Central memory CD4-positive, alpha-beta T cell (primary cell): ENCODE data around the gene PIBF1.
"Not testable (repeated sequence)": the region's sequence is repeated elsewhere in the genome, so short reads cannot be mapped to it uniquely, and the experiment has no call there.

Experiments used
- DNase-seq: peaks from one replicate; pipeline ENCODE4 v3.0.0; 2022

PIBF1 gene

GRCh38 chr13:73034901-73035300, 253.0 kb downstream of the PIBF1 start:
- no peak for DNase-seq

DNA sequence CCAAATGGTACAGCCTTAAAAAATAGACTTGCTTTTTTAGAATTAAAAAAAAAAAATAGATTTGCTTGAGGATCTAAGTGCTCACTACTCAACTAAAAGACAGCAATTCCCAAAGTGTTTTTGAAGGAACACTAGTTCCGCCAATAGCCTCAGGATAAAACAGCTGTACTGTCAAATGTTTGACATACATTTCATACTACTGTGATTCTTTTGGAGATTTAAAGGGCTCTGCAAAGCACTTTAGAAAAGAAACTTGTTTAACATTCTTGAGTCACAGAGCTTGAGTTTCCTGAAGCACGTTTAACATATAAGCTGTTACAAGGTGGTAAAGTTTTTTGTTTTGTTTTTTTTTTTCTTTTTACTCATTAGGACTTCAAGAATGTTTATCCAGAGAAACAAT, 253.7 kb downstream of the PIBF1 start:
- no peak for DNase-seq

DNA sequence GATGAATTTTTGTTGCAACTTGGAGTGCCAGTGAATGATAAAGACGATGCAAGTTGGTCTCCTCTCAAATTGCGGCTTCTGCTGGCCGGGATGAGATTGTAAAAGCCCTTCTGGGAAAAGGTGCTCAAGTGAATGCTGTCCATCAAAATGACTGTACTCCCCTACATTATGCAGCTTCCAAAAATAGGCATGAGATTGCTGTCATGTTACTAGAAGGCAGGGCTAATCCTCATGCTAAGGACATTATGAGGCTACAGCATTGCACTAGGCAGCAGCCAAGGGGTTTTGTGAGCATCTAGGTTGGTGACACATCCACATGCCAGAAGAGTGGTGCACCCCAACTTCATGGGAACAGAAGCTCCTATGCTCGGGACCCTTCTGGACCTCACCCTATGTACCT, 254.6 kb downstream of the PIBF1 start:
- DNase-seq, result no peak

DNA sequence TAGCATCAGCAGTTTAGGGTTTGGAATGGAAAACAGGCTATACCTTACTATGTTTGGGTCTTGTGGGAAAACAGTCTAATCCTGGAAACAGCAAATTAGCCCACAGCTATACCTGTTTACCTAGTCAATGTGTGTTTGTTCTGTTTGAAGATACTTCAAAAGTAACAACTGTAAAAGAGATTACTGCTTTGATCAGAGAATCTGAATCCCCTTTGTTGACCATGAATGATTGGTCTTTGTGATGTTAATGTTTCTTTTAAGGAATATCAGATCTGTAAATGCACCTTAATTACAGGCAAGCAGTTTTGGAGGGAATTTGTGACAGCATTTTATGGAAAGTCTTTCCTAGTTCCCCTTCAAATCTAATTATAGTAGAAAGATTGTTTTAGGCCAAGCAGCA, 256.1 kb downstream of the PIBF1 start:
- DNase-seq, result no peak

DNA sequence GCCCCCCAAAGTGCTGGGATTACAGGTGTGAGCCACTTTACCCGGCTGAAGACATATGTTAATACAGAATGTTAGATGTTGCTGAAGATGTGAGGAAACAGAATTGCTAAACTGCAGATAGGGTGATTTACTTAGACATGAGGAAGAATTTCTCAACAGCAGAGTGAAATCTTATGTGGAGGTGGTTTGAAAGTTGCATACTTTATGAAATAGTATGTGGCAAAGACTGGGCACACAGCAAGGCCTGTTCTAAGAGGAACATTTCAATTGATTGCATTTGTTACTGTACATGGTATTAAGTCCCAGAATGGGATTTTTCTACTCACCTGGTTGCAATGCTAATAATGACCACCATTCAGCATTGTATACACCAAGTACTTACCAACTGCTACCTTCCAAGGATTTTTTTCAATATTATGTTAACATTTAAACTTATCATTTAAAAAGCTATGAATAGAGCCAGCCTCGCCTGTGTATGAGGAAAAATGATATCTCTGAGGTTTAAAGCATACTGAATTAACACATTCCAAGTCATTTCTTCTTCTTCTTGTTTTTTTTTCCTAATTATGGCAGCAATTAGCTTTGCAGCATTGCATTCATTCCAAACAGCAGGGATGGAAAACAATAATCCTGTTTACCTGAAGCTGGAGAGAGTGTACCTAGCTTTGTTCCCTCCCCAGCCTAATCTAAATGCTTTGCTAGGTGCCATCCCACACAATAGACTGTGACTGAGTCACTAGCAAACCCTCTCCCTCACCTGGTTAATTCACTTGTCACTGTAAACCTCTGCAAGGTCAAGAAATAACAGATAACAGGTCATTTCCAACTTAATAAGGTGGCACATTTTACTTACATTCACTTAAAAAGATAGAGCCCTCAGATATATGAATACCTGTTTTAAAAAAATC, 257.5 kb downstream of the PIBF1 start:
- no peak for DNase-seq

DNA sequence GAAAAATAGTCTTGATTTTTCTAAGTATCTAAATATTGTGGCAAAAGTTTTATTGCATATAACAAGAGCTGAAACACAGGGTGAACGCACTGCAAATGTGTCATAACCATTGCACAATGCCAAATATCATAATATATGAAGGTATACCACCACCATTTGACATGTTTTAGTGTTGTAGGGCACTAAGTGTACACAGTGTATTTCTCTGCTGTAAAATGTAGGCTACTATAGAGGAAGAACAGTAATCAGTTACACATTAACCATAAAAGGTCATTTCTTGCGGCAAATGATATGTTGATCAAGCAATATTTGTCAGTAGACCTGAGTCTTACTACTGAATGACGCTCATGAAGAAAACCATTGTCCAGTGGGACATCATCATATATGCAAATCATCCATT, 258.6 kb downstream of the PIBF1 start:
- no peak for DNase-seq

DNA sequence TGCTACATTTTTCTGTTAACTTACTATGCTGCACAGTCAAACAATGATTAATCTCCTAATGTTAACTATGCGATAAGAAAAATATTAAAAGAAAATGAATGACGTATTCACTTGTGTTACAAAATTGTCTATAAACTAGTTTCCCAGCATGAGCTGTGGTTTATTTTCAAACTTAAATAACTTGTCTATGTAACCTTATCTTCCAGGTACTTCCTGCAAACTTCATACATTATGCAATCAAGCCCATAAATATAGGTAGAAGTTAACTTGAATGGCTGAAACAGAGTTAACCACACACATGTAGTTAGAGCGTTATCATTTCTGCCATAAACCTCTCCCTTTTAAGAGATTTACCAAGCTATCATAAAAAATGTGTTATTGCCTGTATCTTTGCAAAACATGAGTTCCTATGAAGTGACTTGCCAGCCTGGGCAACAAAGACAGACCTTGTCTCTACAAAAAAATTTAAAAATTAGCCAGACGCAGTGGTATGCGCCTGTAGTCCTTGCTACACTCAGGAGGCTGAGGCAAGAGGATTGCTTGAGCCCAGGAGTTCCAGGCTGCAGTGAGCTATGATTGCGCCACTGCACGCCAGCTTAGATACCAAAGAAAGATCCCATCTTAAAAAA, 259.1 kb downstream of the PIBF1 start:
- no peak for DNase-seq

- no peak for DNase-seq
Observed at GRCh38 chr13:73045031-73045430, 263.1 kb downstream of the PIBF1 start.

DNA sequence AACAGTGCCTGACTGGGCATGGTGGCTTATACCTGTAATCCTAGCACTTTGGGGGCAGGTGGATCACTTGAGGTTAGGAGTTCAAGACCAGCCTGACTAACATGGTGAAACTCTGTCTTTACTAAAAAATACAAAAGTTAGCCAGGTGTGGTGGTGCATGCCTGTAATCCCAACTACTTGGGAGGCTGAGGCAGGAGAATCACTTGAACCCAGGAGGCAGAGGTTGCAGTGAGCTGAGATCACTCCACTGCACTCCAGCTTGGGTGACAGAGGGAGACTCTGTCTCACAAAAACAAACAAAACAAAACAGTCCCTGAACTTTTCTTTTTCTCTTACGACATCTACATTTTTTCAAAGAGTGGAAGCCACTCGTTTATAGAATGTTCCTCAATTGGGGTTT, 266.7 kb downstream of the PIBF1 start:
- not testable (repeated sequence) for DNase-seq

- no peak for DNase-seq
Observed at GRCh38 chr13:73054712-73055111, 272.8 kb downstream of the PIBF1 start.

DNA sequence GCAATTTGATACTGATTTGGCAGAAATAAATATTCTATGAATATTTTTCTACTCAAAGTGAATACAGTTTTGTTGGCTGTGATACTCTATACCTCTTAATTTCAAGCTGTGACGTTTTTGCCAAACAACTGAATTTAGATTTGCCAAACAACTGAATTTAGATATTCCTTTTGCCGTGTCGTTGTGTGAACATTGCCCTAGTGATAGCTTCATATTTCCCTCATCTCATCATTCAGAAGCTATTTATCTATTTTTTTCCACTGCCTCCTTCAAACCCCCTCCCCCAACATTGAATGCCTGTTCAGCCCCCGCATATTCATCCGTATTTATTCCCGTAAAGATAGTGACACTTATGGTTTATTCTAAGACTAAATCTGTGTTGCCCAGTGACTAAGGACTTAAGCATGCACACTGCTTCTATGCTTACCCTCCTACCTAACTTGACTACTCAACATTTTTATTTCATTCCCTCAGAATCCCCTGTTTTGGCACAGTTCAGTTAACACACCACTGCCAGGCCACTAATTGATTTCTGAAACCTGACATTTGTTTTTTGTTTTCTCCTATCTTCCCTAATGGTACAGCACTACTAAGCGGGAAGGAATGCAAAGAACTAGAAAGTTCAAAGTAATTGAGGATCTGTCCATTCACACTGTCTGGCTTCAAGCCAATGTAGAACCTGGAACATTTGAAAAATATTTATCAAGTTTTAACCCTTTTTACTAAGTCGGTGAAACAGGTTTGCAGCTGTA, 274.1 kb downstream of the PIBF1 start:
- DNase-seq, result no peak

DNA sequence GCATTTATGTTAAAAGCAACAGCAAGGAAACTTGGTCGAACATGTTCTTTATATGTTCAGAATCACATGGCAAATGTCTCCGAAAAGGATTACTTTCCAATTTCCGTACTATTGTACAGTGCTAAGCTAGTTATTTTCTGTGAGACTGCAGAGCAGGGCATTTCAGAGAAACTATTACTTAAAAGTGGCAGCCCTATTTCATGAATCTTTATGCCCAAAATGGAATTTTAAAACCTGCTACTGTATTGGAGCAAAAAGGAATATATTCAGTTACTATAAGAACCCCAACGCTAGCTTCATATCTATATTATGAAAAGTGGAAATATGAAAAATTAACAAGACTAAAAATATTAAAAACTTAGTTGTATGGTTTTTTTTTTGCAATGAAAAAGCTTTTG, 274.6 kb downstream of the PIBF1 start:
- DNase-seq, result no peak

DNA sequence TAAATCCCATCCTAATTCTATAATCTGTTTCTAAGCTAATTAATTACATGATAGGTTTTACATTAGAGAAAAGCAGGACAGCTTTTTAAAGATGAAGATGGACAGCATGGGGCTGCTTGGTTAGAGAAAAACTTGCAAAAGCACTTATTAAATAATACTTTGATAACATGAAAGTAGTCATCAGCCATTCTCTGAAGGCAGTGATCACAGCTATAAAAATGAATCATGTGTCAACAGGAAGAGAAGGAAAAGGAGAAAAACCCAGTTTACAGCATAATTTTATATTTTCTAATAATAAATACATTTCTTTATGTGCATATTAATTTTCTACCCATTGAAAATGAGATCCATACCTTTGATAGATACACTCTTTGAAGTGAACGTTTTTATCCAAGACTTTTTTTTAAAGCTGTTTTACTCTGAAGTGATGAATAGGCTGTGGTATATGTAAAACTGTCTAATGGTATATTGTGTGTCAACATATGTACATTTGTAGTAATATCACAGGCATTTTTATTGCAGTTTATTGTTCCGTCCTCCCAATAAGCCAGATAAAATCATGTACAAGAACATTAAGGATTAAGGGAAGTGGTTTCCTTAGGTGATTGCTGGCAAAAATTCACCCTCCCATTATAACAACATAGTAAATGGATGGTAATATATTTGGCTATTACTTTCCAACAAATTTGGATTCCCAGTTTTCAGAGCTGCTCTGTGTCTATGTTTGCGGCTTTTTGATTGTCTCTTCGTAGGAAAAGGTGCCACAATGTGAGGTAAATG, 275.5 kb downstream of the PIBF1 start:
- no peak for DNase-seq

DNA sequence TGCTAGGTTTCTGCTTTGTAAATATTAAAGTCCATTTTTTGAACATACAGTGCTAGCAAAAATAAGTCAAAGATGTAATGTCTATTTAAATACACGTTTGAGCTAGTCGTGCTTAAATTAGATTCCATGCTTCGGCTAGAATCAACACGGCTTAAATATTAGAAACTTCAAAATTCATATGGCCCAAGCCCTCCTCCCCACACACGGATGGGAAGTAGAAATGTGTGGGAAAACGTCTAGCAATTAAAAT, 276.1 kb downstream of the PIBF1 start:
- DNase-seq, result no peak

DNA sequence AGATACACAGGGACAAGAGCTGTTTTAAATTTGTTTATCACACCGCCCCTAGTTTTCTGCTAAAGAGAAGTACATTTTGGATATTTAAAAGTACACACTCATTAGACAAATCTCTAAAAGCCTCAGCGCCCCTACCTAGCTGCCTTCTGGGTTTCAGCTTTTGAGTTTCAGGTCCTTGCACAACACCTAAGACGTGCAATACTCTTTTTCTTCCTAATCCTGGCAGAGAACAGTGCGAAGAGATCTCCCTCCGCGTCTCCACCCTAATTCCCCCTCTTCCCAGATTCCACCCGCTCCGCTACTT, 276.5 kb downstream of the PIBF1 start:
- no peak for DNase-seq

DNA sequence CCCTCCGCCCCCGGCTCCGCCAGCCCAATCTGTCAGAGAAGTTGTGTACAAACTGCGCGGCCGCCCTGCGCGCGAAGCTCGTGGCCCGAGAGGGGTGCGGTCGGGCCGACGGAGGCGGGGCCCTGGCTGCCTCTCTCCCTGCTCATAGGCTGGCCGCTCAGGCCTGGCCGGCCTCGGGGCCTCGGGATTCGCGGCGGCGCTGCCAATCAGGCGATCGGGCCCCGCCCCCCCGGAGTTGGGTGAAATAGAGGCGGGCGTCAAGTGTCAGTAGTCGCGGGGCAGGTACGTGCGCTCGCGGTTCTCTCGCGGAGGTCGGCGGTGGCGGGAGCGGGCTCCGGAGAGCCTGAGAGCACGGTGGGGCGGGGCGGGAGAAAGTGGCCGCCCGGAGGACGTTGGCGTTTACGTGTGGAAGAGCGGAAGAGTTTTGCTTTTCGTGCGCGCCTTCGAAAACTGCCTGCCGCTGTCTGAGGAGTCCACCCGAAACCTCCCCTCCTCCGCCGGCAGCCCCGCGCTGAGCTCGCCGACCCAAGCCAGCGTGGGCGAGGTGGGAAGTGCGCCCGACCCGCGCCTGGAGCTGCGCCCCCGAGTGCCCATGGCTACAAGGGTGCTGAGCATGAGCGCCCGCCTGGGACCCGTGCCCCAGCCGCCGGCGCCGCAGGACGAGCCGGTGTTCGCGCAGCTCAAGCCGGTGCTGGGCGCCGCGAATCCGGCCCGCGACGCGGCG, 277.0 kb downstream of the PIBF1 start, which contains the start of gene KLF5:
KLF5 (plus strand) TSS at position 270 of the 724 bp plus-strand sequence; CDS start at position 593, 323 bp downstream.
- DNase-seq, result peak; percentile 95

DNA sequence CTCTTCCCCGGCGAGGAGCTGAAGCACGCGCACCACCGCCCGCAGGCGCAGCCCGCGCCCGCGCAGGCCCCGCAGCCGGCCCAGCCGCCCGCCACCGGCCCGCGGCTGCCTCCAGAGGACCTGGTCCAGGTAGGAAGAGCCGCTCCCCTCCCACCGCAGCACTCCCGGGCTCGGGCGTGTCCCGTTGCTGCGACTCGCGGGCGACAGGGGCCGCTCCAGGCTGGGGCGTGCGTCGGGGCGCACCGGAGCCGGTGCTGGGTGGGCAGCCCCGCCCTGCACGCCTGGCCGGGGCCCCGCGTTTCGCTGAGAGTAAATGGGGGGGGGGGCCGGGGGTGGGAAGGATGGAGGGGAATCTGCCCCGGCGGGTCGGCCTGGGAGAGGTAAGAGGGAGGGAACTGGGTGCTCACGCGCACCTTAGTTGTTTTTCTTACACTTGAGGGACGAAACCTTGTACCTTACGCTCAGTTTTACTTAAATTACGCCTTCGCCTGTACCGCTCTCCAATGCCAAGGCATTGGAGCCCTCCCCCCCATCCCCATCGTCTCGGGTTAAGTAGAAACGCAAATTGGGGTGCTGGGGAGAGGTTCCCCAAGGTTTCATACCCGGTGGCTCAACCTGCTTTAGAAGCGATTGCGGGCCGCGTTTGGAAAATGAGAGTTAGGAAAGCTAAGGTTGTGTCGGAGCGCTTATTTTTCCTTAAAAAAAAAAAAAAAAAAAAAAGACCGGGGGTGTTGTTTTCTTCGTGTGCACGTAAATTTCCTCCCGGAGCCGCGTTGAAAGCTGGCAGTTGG, 277.7 kb downstream of the PIBF1 start:
- peak; percentile 45 for DNase-seq

DNA sequence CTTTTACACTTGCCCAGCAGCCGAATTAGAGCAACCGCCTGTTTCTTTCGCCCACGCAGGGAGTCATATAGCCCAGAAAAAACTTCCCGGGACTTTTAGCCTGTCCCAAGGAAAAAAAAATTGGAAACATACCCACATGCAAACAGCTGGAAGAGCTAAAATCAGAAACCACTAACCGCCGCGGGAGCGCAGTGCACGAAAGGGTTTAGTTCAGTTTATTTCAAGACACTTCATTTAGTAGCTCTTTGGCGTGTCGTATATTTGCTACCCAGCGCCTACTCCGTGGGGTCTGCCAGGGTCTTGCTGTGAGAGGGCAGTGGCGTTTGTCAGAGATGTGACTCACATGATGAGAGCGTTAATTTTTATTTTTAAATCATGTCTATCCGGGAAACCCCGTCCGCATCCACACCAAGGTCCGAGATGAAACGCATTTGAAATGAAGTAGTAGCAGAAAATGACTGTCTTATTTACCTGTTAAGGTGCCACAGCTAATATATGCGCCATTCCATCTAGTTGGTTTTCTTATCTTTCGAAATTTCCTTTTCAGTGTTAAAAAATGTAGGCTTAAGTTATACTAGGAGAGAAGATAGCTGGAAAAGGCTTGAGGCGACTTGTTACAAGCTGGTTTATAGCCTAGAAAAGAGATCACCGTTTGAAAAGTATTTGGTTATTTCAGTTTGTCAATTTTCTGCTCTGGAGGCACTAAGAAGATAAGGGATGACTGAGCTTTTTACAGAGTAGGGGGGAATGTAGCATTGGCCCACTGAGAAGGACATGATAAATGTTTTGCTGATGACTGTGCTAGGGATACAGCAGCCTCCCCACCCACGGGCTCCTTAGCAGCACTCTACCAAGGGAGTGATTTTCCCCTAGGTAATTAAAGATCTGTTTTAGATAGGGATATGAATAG, 278.6 kb downstream of the PIBF1 start:
- DNase-seq, result no peak

GRCh38 chr13:73061473-73061872, 279.5 kb downstream of the PIBF1 start:
- no peak for DNase-seq

DNA sequence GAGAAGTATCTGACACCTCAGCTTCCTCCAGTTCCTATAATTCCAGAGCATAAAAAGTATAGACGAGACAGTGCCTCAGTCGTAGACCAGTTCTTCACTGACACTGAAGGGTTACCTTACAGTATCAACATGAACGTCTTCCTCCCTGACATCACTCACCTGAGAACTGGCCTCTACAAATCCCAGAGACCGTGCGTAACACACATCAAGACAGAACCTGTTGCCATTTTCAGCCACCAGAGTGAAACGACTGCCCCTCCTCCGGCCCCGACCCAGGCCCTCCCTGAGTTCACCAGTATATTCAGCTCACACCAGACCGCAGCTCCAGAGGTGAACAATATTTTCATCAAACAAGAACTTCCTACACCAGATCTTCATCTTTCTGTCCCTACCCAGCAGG, 279.9 kb downstream of the PIBF1 start:
- DNase-seq, result no peak

- DNase-seq, result no peak
Observed at GRCh38 chr13:73062468-73062867, 280.5 kb downstream of the PIBF1 start.
